Stimulated activated CD4-positive, alpha-beta T cell treated with anti-CD3 and anti-CD28 coated beads, Interleukin-12 subunit alpha, Interleukin-12 subunit beta, amount 100 ng/mL, for 4 hours (primary cell): ENCODE data around the gene CTBP2.

Experiments
- DNase-seq: peaks from one replicate; pipeline ENCODE4 v3.0.0-alpha.2; 2020

The CTBP2 gene

DNA sequence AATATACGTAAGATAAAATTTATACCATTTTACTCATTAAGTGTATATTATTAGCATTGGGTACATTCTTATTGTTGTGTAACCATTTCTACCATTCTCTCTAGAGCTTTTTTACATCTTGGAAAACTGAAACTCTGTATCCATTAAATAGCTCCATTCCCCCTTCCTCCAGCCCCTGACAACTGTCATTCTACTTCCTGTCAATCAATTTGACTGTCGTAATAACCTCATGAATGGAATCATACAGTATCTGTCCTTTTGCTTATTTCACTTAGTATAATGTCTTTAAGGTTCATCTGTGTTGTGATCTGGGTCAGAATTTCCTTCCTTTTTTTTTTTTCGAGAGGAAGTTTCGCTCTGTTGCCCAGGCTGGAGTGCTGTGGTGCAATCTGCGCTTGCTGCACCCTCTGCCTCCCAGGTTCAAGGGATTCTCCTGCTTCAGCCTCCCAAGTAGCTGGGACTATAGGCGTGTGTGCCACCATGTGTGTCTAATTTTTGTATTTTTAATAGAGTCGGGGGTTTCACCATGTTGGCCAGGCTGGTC lies 202.9 kb downstream of the CTBP2 start:
- no peak for DNase-seq

DNA sequence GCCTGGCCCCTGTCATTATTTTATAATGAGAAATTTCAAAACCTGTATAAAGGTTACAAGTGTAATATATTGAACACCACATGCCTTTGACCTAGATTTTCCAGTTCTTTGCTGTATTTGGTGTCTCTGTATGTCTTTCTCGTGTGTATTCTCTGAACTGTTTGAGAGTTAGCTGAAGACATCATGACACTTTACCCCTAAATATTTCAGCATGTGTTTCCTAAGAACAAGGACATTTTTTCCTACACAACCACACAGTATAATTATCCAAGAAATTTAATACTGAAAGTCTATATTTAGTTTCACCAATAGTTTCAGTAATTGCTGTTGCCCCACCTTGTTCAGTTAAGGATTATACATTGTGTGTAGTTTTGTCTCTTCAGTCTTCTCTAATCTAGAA lies 203.6 kb downstream of the CTBP2 start:
- DNase-seq, result no peak

DNA sequence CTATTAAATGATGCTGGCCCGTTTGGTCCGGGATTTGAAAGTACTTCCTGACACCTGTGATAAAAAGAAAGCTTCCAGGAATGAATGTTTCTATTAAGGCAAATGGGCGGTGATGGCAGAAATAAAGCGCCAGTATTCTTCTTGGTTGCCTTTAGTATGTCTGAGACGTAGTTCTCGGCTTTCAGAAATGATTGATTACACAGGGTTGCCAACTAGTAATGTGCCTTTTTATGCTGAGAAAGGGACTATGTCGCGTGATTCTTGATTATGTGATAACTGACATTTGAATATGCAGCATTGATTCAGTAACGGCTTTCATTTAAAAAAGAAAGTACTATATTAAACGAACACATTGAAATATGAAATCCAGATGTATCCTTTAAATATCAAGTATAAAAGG lies 204.5 kb downstream of the CTBP2 start:
- DNase-seq, result no peak

DNA sequence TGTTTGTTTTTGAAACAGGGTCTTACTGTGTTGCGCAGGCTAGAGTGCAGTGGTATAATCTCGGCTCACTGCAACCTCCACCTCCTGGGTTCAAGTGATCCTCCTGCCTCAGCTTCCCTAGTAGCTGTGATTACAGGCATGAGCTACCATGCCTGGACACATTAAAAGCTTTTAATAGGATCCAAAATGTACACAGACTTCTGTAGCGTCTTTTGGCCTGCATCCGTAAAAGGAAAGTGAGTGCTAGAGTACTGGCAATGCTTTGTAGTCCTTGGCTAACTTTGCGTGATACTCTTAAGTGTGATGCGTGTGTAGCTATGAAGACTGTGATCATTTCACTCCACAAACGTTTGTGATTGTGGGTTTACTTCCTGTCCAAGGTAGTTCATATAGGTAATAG lies 205.1 kb downstream of the CTBP2 start:
- no peak for DNase-seq

DNA sequence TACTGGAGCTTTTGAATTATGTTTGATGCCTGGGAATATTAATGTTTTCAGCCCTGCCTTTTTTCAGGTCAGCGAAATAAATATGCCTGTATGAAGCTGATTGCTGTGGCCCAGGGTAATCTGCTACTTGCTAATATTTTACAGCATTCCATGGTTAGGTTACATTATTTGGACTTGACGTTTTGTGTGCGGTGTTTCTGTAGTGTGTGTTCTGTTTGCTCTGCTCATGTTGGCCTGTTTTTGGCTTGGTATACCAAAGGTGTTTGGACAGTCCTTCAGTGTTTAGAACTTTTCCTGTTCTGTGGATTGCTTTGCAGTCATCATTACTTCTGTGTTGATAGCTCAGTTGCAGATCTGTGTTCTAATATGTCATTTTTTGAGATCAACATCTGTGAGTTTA lies 206.9 kb downstream of the CTBP2 start:
- no peak for DNase-seq

DNA sequence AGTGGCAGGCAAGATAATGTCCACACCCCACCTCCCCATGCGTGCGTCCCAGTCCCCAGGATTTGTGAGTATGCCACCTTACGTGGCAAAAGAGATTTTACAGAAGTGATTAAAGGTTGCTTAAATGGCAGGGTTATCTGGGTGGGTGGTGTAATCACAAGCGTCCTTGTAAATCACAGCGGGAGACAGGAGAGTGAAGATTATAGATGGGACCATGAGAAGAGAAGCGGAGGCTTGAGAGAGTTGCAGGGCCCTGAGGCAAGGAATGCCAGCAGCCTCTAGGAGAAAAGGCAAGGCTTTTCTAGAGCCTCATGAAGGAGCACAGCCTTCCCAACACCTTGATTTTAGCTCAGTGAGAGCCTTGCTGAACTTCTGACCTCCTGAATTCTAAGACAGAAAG lies 208.2 kb downstream of the CTBP2 start:
- DNase-seq, result no peak

DNA sequence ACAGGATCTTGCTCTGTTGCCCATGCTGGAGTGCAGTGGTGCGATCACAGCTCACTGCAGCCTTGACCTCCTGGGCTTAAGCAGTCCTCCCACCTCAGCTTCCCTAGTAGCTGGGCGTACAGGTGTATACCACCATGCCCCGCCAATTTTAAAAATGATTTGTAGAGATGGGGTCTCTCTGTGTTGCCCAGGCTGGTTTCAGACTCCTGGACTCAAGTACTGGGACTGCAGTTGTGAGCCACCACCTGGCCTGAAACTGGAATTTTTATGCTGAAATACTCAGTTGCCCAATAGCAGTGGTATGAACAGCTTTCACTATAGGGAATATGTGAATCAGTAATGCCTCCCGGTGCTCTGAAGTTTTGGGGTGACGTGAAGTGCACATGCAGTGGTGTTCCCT lies 210.8 kb downstream of the CTBP2 start:
- DNase-seq, result no peak

DNA sequence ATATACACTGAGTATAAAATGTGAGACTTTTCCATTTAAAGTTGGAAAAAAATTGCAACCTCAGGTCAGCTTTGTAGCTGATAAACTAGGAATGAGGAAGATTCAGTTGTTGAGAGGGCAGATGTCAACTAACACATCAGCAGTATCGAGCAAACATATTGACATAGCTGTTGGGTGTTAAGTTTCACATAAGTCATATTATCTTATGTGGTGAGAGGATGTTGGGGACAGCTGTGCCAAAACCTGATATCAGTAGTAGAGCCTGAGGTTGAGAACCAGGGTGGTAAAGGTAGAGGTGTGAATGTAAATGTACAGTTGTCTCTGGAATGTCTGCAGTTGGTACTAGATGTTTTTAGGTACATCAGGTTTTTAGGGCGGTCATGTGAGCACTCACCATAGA lies 213.4 kb downstream of the CTBP2 start:
- DNase-seq, result no peak

DNA sequence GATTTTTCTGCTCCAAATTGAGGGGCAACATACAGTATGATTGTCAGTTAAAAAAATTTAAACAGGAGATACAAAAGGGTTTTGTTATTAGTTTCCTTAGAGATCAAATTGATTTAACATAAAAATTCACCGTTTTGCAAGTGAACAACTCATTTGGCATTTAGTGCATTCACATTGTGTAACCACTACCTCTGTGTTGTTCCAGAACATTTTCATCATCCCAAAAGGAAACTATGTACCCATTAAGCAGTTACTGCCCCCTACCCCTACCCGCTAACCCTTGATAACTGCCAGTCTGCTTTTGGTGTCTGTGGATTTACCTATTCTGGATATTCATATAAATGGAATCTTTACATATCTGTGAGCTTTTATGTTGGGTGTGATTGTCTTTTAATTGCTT lies 215.4 kb downstream of the CTBP2 start:
- DNase-seq, result no peak

DNA sequence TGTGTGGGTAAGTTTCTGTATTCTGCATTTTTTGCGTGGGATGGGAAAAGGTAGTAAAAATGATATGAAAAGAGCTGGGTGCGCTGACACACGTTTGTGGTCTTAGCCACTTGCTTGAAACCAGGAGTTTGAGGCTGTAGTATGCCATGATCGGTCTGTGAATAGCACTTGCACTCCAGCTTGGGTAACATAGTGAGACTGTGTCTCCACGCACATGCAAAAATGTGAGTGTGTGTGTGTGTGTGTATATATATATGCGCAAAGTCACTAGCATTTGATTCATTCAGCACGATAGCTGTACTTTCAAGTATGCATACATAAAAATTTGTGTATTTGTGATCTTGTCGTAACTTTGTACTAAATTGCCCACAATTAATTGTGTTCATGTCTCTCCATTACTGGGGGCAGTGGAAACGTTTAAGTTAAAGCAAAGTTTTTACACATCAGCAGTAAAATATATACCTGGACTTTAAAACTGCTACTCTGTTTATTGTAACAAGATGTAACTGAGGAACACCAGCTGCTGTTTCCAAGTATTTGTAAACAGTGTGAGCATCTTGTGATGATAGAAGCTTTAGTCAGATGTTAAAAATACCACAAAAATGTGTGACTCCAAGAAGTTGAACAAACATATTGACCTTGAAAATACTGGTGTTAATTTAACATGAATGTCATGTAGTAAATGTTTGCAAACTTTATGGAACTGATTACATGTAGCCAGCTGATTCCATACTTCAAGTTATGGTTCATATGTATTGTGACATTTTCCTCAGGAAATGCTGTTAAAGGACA lies 216.9 kb downstream of the CTBP2 start:
- no peak for DNase-seq

DNA sequence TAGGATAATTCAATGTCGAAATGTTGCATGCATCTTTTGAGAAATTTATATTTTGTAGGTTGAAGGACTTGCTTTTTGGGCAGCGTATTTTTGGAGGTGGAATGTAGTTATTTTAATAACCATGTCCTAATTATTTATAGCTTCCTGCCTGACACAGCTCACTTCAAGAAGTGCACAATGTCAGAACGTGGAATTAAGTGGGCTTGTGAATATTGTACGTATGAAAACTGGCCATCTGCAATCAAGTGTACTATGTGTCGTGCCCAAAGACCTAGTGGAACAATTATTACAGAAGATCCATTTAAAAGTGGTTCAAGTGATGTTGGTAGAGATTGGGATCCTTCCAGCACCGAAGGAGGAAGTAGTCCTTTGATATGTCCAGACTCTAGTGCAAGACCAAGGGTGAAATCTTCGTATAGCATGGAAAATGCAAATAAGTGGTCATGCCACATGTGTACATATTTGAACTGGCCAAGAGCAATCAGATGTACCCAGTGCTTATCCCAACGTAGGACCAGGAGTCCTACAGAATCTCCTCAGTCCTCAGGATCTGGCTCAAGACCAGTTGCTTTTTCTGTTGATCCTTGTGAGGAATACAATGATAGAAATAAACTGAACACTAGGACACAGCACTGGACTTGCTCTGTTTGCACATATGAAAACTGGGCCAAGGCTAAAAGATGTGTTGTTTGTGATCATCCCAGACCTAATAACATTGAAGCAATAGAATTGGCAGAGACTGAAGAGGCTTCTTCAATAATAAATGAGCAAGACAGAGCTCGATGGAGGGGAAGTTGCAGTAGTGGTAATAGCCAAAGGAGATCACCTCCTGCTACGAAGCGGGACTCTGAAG lies 217.8 kb downstream of the CTBP2 start:
- DNase-seq, result no peak

DNA sequence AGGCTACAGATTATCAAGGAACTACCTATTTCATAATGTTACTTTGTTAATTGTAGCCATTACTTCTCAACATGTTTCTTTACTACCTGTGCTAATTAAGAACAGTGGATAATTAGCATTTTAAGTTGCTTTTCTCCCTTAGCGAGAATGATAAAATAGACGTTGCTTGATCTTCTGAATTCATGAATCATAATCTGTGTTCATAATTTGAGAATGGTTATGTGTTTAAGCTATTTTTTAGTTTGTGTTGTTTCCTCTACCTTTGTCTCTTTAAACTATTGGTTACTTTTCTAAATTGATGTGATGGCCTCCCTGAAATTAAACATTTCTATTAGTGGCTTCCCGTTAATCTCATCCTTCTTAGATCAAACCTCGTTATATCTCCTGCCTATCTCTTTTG lies 218.5 kb downstream of the CTBP2 start, which contains the start of gene ZRANB1:
TSS of gene ZRANB1 (plus strand) at position 301 of the 400 bp plus-strand sequence. CDS start 371 bp downstream, outside the sequence.
- DNase-seq, result no peak

DNA sequence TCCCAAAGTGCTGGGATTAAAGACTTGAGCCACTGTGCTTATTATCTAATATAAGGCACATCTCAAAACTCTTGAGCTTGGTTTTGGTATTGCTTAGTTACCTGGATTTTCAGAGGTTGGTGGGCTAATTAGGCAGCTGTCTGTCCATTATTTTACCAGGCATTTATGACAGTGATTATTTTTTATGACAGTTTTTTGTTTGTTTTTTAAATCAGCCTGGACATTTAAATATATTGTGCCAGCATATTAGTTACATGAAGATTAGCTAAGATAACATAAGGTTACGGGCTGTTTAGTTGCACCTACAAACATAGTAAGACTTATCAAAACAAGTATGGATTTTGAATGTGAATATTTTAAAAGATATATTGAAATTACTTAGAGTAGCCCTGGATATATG lies 221.1 kb downstream of the CTBP2 start:
- no peak for DNase-seq

DNA sequence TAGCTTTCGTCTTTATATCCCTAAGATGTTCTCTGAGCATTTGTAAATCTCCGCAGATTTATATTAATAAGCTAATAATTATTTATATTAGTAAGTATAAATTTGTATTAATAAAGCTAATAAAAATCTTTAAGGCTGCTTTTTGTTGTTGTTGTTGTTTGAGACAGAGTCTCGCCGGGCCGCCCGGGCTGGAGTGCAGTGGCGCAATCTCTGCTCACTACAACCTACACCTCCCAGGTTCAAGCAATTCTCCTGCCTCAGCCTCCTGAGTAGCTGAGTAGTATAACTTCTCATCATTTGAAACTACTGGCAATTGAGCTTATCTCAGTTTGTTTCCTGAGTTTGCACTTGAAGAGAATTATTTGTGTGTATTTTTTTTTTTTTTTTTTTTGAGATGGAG lies 223.6 kb downstream of the CTBP2 start:
- DNase-seq, result no peak

DNA sequence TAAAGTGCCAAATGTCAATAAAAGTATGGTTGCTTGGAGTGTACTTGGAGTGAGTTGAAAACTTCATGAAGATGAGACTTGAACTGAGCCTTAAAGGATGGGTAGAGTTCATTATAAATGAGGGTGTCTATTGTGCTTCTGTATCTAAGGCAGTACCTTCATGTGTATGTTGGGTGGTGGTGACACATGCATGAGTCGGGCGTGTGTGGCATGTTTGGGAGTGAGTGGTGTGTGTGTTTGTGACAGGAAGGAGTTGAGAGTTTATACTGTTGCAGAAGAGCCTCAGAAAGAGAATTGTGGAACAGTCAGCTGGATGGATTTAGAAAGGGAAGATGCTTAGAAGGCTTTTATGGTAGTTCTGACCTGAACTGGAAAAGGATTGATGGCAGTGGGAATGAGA lies 224.4 kb downstream of the CTBP2 start:
- DNase-seq, result no peak
